Prostate gland (tissue), 2 donors: ENCODE measurements around the gene PRSS56.

Source experiments
- CTCF ChIP-seq, 4 experiments: fragments of 200-600 bp in 2 of 4; fragments of 450-650 bp in 2 of 4; sonication (generic) in 2 of 4; IDR thresholded peaks; 1 replicate in 3 of 4; 2 replicates in 1 of 4; pipeline ENCODE4 v1.5.1; 2016 to 2019; ENCODE audit warnings: antibody characterized with exemption in 4 of 4, mild to moderate bottlenecking in 2 of 4, moderate library complexity in 2 of 4
- POLR2AphosphoS5 ChIP-seq: sonication (generic); formaldehyde crosslinking; IDR thresholded peaks from one replicate; pipeline ENCODE4 v1.6.1; 2017; ENCODE audit warnings: antibody characterized with exemption

- no peak for TF ChIP-seq CTCF (IDR thresholded peaks at IDR 0.05)
- TF ChIP-seq POLR2AphosphoS5 = no peak
Measured at GRCh38 chr2:232527905-232528470, 7.8 kb downstream of the PRSS56 start.
